HCT116 (cell line): ENCODE measurements around the gene CACNB2.

Source experiments
- CEBPB ChIP-seq: IDR thresholded peaks from 2 replicates; pipeline ENCODE4 v1.6.1; 2012; ENCODE audit warnings: low read depth
- POLR2A ChIP-seq: IDR thresholded peaks from 2 replicates; pipeline ENCODE4 v1.7.0; 2011; ENCODE audit warnings: borderline replicate concordance; ENCODE audit not compliant: insufficient read depth, insufficient read length; ENCODE audit errors: extremely low read depth
- POLR2AphosphoS5 ChIP-seq: IDR thresholded peaks from 2 replicates; pipeline ENCODE4 v1.6.1; 2011; ENCODE audit warnings: mild to moderate bottlenecking, low read depth, low read length, moderate library complexity
- RAD21 ChIP-seq: IDR thresholded peaks from 2 replicates; pipeline ENCODE4 v1.6.1; 2012; ENCODE audit warnings: low read depth, mild to moderate bottlenecking
- YY1 ChIP-seq: IDR thresholded peaks from 2 replicates; pipeline ENCODE4 v1.6.1; 2011; ENCODE audit warnings: low read length, low read depth, moderate library complexity, mild to moderate bottlenecking; ENCODE audit not compliant: insufficient replicate concordance; ENCODE audit errors: extremely low read depth
- ZFX ChIP-seq: fragments of 450-650 bp; IDR thresholded peaks from 2 replicates; pipeline ENCODE4 v1.6.1; 2017
- ZNF274 ChIP-seq: fragments of 200-500 bp; sonication (Bioruptor generic); IDR thresholded peaks from 2 replicates; pipeline ENCODE4 v1.6.1; 2014; ENCODE audit warnings: mild to moderate bottlenecking, low read depth, low read length, inconsistent platforms
- TF ChIP-seq, protein P1 (sequence below): IDR thresholded peaks from 2 replicates; pipeline ENCODE4 v1.6.1; 2012; ENCODE audit warnings: low read depth
- TF ChIP-seq, protein P2 (sequence below), 3 experiments: fragments of 200-600 bp in 1 of 3; sonication (generic) in 1 of 3; IDR thresholded peaks in 2 of 3; conservative IDR thresholded peaks in 1 of 3; 2 replicates each; pipeline ENCODE4 v1.5.1; 2012 to 2017; ENCODE audit warnings: low read depth in 2 of 3, low read length in 2 of 3, antibody characterized with exemption in 1 of 3, borderline replicate concordance in 1 of 3, control low read depth in 1 of 3, mild to moderate bottlenecking in 1 of 3, mixed read lengths in 1 of 3, mixed run types in 1 of 3, moderate library complexity in 1 of 3; ENCODE audit not compliant: insufficient read depth in 1 of 3
- TF ChIP-seq, protein P3 (sequence below): IDR thresholded peaks from 2 replicates; pipeline ENCODE4 v1.6.1; 2012

DNA sequence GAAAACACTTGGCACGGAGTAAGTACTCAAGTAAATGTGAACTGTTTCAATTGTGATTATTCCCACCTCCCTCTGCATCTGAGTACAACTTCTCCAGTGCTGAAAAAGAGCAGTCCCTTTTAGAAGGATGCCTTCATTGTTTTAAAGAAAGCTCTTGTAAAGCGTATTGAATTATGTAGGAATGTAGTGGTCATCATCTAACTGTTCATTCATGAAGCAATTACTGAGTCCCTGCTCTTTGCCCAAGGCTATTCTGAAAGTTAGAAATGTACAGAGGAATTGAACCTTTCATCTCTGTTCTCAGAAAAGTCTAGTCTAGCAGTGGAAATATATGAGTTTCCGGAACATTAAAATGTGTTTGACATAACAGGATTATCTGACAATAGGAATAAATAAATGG, 127.8 kb downstream of the CACNB2 start:
- TF ChIP-seq, protein P1, sequence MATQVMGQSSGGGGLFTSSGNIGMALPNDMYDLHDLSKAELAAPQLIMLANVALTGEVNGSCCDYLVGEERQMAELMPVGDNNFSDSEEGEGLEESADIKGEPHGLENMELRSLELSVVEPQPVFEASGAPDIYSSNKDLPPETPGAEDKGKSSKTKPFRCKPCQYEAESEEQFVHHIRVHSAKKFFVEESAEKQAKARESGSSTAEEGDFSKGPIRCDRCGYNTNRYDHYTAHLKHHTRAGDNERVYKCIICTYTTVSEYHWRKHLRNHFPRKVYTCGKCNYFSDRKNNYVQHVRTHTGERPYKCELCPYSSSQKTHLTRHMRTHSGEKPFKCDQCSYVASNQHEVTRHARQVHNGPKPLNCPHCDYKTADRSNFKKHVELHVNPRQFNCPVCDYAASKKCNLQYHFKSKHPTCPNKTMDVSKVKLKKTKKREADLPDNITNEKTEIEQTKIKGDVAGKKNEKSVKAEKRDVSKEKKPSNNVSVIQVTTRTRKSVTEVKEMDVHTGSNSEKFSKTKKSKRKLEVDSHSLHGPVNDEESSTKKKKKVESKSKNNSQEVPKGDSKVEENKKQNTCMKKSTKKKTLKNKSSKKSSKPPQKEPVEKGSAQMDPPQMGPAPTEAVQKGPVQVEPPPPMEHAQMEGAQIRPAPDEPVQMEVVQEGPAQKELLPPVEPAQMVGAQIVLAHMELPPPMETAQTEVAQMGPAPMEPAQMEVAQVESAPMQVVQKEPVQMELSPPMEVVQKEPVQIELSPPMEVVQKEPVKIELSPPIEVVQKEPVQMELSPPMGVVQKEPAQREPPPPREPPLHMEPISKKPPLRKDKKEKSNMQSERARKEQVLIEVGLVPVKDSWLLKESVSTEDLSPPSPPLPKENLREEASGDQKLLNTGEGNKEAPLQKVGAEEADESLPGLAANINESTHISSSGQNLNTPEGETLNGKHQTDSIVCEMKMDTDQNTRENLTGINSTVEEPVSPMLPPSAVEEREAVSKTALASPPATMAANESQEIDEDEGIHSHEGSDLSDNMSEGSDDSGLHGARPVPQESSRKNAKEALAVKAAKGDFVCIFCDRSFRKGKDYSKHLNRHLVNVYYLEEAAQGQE = no peak
- TF ChIP-seq, protein P2, sequence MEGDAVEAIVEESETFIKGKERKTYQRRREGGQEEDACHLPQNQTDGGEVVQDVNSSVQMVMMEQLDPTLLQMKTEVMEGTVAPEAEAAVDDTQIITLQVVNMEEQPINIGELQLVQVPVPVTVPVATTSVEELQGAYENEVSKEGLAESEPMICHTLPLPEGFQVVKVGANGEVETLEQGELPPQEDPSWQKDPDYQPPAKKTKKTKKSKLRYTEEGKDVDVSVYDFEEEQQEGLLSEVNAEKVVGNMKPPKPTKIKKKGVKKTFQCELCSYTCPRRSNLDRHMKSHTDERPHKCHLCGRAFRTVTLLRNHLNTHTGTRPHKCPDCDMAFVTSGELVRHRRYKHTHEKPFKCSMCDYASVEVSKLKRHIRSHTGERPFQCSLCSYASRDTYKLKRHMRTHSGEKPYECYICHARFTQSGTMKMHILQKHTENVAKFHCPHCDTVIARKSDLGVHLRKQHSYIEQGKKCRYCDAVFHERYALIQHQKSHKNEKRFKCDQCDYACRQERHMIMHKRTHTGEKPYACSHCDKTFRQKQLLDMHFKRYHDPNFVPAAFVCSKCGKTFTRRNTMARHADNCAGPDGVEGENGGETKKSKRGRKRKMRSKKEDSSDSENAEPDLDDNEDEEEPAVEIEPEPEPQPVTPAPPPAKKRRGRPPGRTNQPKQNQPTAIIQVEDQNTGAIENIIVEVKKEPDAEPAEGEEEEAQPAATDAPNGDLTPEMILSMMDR (IDR thresholded peaks at IDR 0.05 in 2 of 3, conservative IDR thresholded peaks at IDR 0.05 in 1 of 3; ENCODE audit: borderline replicate concordance in 1 of 3, insufficient read depth in 1 of 3, low read depth in 2 of 3, low read length in 2 of 3) = no peak
- TF ChIP-seq POLR2AphosphoS5 (no peak), CEBPB (no peak), RAD21 (no peak), POLR2A (no peak), ZFX (no peak), YY1 (no peak), ZNF274 (no peak)
- TF ChIP-seq, protein P3, sequence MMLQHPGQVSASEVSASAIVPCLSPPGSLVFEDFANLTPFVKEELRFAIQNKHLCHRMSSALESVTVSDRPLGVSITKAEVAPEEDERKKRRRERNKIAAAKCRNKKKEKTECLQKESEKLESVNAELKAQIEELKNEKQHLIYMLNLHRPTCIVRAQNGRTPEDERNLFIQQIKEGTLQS = no peak
